CD4-positive, CD25-positive, alpha-beta regulatory T cell (primary cell): ENCODE results near the gene VWA1. TPM values are rescaled to one million over a fixed set of nuclear protein-coding genes. Genes with fewer than 3 reads are reported as not detected.
A peak's percentile ranks its signal among the peaks of the same experiment; 100 is the strongest.

Experiments
- ATAC-seq, 2 donors: fragments of 150-1000 bp; cut with Tn5 transposase; one replicate each; pipeline ENCODE4 v1.10.0; 2021; ENCODE audit warnings: low read depth in 2 of 2, moderate number of reproducible peaks in 2 of 2, moderate library complexity in 1 of 2
- DNase-seq, 3 donors: peaks; one replicate each; pipeline versions ENCODE4 v3.0.0 to v3.0.0-alpha.2; 2012 to 2022; ENCODE audit warnings: mixed read lengths in 1 of 3
- H3K27ac ChIP-seq: one replicate; pipeline ENCODE4 v1.7.0; 2013; ENCODE audit warnings: mild to moderate bottlenecking, low read length; ENCODE audit not compliant: insufficient read depth, poor library complexity, severe bottlenecking
- H3K27me3 ChIP-seq: one replicate; pipeline ENCODE4 v1.7.0; 2013; ENCODE audit warnings: low read length; ENCODE audit not compliant: control insufficient read depth, insufficient read depth
- H3K36me3 ChIP-seq: one replicate; pipeline ENCODE4 v1.7.0; 2013; ENCODE audit warnings: mild to moderate bottlenecking, low read length, moderate library complexity; ENCODE audit not compliant: control insufficient read depth, insufficient read depth
- H3K4me1 ChIP-seq: 2 replicates; pipeline ENCODE4 v1.7.0; 2013; ENCODE audit warnings: mild to moderate bottlenecking, low read length; ENCODE audit not compliant: insufficient read depth, control insufficient read depth, poor library complexity, severe bottlenecking
- H3K4me3 ChIP-seq: one replicate; pipeline ENCODE4 v1.7.0; 2013; ENCODE audit warnings: low read depth, mild to moderate bottlenecking, low read length, moderate library complexity
- H3K9me3 ChIP-seq, 2 experiments: 1 replicate in 1 of 2; 2 replicates in 1 of 2; pipeline ENCODE4 v1.7.0; 2013; ENCODE audit warnings: low read length in 2 of 2, mild to moderate bottlenecking in 1 of 2, moderate library complexity in 1 of 2; ENCODE audit not compliant: control insufficient read depth in 2 of 2
- H3K27ac Mint-ChIP-seq, 3 donors: one replicate each; pipeline ENCODE4 v1.8.0; 2020 to 2022; ENCODE audit warnings: mild to moderate bottlenecking in 3 of 3, mixed read lengths in 3 of 3, moderate library complexity in 2 of 3
- H3K27me3 Mint-ChIP-seq: one replicate; pipeline ENCODE4 v1.8.0; 2022; ENCODE audit warnings: mild to moderate bottlenecking, mixed read lengths
- H3K36me3 Mint-ChIP-seq: one replicate; pipeline ENCODE4 v1.8.0; 2020; ENCODE audit warnings: mixed read lengths
- H3K4me1 Mint-ChIP-seq, 4 donors: one replicate each; pipeline ENCODE4 v1.8.0; 2020 to 2022; ENCODE audit warnings: mixed read lengths in 4 of 4, mild to moderate bottlenecking in 1 of 4
- H3K4me3 Mint-ChIP-seq, 4 donors: one replicate each; pipeline ENCODE4 v1.8.0; 2020 to 2022; ENCODE audit warnings: mild to moderate bottlenecking in 4 of 4, mixed read lengths in 4 of 4, moderate library complexity in 3 of 4
- H3K9me3 Mint-ChIP-seq, 7 donors: one replicate each; pipeline ENCODE4 v1.8.0; 2020 to 2022; ENCODE audit warnings: mixed read lengths in 7 of 7, mild to moderate bottlenecking in 3 of 7, moderate library complexity in 2 of 7
- polyA plus RNA-seq, 4 donors: library from polyadenylated mRNA; unstranded; fragments of 300-500 nt; fragmentation: Illumina TruSeq; gene quantifications; one replicate each; pipeline ENCODE4 v1.2.3, GENCODE V29; 2021
- total RNA-seq: library from RNA; stranded (reverse); gene quantifications from one replicate; pipeline ENCODE4 v1.2.3, GENCODE V29; 2022

Gene VWA1
- total and polyA plus RNA-seq, 5 donors from 2014 or later, result not detected

DNA sequence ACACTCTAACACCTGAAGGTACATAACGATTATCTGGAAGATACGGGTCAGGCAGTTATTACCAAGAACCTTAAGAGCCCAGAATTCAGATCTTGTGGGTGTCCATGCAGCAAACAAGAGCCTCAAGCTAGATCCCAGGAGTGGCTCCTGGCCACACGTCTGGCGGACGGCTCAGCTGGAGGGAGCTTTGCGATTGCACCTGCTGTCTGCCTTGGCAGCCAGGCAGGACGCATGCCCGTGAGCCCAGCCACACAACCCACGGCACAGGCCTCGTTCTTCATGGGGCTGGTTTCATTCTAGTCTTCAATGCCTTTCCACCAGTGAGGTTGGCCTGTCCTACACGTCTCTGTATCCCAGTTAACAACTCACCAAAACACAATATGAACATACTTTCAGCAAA is 42.1 kb upstream of the VWA1 start:
- H3K36me3 Mint-ChIP-seq, result peaks cover 50% of the 10 kb centered on the region
- H3K27ac Mint-ChIP-seq, result peak overlapping the region in 1 of 3 donors; percentile 56
- DNase-seq (no peak), ATAC-seq (no peak)
- no peaks in the 10 kb centered on the region for H3K9me3 ChIP-seq
- H3K4me3 ChIP-seq, result no peak overlapping the region
- peaks cover 14% of the 10 kb centered on the region for H3K4me1 ChIP-seq
- no peaks in the 10 kb centered on the region for H3K27me3 ChIP-seq
- H3K27ac ChIP-seq, result no peak overlapping the region
- H3K9me3 Mint-ChIP-seq, result no peaks in the 10 kb centered on the region
- H3K4me3 Mint-ChIP-seq, result peak overlapping the region in 1 of 4 donors; percentile 58
- no peaks in the 10 kb centered on the region for H3K27me3 Mint-ChIP-seq
- H3K4me1 Mint-ChIP-seq, result peaks cover 0 to 45% (median 19%) of the 10 kb centered on the region in 4 donors
- peaks cover 82% of the 10 kb centered on the region for H3K36me3 ChIP-seq

DNA sequence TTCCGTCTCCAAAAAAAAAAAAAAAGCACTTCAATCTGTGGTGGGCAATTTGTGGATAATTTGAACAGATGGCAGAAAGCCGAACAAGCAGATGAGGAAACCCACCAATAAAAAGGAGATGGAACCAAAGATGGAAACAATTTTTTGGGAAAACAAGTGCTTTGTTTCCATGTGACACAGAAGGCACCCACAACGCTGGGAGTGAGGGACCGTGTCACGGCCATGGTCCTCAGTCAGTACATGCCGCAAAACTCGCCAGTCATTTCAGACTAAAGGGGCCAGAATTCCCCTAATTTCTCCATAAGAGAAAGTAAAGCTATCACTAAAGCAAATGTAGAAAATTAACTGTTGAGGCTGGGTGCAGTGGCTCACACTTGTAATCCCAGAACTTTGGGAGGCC is 41.4 kb upstream of the VWA1 start:
- no peaks in the 10 kb centered on the region for H3K27me3 Mint-ChIP-seq
- H3K36me3 Mint-ChIP-seq, result peaks cover 48% of the 10 kb centered on the region
- no peaks in the 10 kb centered on the region for H3K9me3 ChIP-seq
- H3K4me1 ChIP-seq, result peaks cover 17% of the 10 kb centered on the region
- DNase-seq (no peak), ATAC-seq (no peak)
- no peak overlapping the region for H3K4me3 ChIP-seq
- H3K27ac ChIP-seq, result no peak overlapping the region
- H3K4me3 Mint-ChIP-seq, result peak overlapping the region in 1 of 4 donors; percentile 58
- no peak overlapping the region for H3K27ac Mint-ChIP-seq
- H3K27me3 ChIP-seq, result no peaks in the 10 kb centered on the region
- peaks cover 0 to 45% (median 19%) of the 10 kb centered on the region in 4 donors for H3K4me1 Mint-ChIP-seq
- H3K9me3 Mint-ChIP-seq, result no peaks in the 10 kb centered on the region
- H3K36me3 ChIP-seq, result peaks cover 79% of the 10 kb centered on the region

DNA sequence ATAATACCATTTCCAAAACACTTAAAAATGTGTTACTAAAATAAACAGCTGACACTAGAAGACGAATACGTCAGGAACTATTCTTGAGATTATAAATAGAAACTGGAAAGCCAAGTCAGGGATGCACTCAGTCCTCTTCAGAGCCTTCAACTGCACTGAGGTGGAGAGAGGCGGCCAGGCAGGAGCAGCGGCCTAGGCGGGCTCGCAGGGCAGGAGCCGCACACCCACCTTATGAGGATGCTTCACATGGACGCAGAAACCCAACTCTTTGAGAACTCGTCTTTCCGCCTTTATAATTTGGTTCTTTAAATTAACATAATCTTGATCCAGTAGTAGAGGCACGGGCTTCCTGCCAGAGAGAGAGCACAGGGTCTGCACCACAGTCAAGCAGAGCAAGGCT is 40.3 kb upstream of the VWA1 start:
- Mint-ChIP-seq H3K27ac (peak overlapping the region in 1 of 3 donors; percentile 17), H3K4me1 (peaks cover 0 to 55% (median 22%) of the 10 kb centered on the region in 4 donors), H3K36me3 (peaks cover 43% of the 10 kb centered on the region), H3K4me3 (peak overlapping the region in 3 of 4 donors; percentile 77 to 82 (median 78)), H3K9me3 (no peaks in the 10 kb centered on the region), H3K27me3 (no peaks in the 10 kb centered on the region)
- H3K27me3 ChIP-seq, result no peaks in the 10 kb centered on the region
- no peak for DNase-seq
- H3K4me3 ChIP-seq, result no peak overlapping the region
- peaks cover 70% of the 10 kb centered on the region for H3K36me3 ChIP-seq
- H3K9me3 ChIP-seq, result no peaks in the 10 kb centered on the region
- H3K27ac ChIP-seq, result no peak overlapping the region
- no peak for ATAC-seq
- H3K4me1 ChIP-seq, result peaks cover 24% of the 10 kb centered on the region

DNA sequence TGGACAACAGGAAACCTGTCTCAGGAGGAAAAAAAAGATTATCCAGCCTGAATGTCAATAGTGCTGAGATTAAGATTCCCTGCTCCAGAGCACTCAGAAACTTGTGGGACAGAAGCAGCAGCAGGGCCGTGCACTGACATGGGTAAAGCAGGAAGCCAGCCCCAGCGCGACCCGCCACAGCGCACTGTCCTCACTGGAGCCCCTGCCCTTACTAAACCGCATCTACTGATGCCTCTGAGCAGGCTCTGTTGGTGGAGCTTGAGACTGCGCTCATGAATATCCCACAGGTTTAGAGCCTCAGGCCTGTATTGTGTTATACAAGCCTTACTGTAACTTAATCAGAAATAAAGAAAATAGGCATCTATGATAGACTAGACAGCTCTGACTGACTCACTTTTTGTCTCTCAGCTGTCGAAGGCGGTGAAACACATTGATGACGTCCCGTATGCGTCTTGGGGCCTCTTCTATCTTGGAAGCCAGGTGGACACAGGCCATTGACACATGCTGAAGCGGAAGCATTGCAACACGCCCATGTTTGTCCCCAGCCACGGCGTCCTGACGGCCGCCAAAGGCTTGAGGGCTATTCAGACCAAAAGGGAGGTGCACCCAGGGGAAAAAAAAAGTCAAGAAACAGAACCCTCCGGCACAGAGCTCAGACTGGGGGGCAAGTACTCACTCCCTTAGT is 37.5 kb upstream of the VWA1 start:
- peak overlapping the region; percentile 83 for H3K27ac ChIP-seq
- H3K27ac Mint-ChIP-seq, result peak overlapping the region; percentile 91 to 93 (median 93)
- H3K4me1 ChIP-seq, result peaks cover 30% of the 10 kb centered on the region
- peaks cover 30% of the 10 kb centered on the region for H3K36me3 Mint-ChIP-seq
- no peaks in the 10 kb centered on the region for H3K9me3 ChIP-seq
- peak overlapping the region; percentile 88 for H3K4me3 ChIP-seq
- H3K27me3 ChIP-seq, result no peaks in the 10 kb centered on the region
- no peaks in the 10 kb centered on the region for H3K9me3 Mint-ChIP-seq
- ATAC-seq (no peak), DNase-seq (no peak)
- peak overlapping the region; percentile 89 to 100 (median 94) for H3K4me3 Mint-ChIP-seq
- peaks cover 0 to 66% (median 25%) of the 10 kb centered on the region in 4 donors for H3K4me1 Mint-ChIP-seq
- H3K27me3 Mint-ChIP-seq, result no peaks in the 10 kb centered on the region
- peaks cover 58% of the 10 kb centered on the region for H3K36me3 ChIP-seq

DNA sequence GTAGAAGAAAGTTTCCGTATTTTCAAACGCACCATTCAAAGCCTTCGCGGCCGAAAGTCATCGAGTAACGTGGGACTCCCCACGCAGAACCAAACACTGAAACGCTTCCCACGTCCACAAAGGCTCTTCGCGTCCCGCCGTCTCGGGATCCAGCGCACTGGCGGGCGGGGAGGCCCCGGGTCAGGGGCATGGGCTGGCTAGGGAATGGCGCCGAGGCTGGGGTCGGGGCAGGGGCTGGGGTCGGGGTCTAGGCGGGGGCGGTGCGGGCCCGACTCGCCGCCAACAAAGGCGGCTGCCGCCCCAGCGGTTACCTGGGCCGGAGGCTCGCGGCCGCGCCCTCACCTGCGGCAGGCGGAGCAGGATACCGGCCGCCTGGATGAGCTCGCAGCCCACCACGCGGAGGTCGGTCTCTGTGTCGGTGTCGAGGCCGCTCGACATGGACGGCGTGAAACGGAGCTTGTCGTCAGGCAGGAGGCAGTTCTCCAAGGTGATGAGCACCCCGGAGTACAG is 36.8 kb upstream of the VWA1 start:
- Mint-ChIP-seq H3K27ac (peak overlapping the region; percentile 91 to 93 (median 93)), H3K27me3 (no peaks in the 10 kb centered on the region), H3K4me1 (peaks cover 0 to 69% (median 28%) of the 10 kb centered on the region in 4 donors), H3K9me3 (no peaks in the 10 kb centered on the region), H3K4me3 (peak overlapping the region; percentile 92 to 100 (median 94)), H3K36me3 (peaks cover 30% of the 10 kb centered on the region)
- H3K4me1 ChIP-seq, result peaks cover 30% of the 10 kb centered on the region
- H3K36me3 ChIP-seq, result peaks cover 55% of the 10 kb centered on the region
- peak overlapping the region; percentile 83 for H3K27ac ChIP-seq
- DNase-seq (no peak), ATAC-seq (no peak)
- H3K27me3 ChIP-seq, result no peaks in the 10 kb centered on the region
- no peaks in the 10 kb centered on the region for H3K9me3 ChIP-seq
- peak overlapping the region; percentile 88 for H3K4me3 ChIP-seq

DNA sequence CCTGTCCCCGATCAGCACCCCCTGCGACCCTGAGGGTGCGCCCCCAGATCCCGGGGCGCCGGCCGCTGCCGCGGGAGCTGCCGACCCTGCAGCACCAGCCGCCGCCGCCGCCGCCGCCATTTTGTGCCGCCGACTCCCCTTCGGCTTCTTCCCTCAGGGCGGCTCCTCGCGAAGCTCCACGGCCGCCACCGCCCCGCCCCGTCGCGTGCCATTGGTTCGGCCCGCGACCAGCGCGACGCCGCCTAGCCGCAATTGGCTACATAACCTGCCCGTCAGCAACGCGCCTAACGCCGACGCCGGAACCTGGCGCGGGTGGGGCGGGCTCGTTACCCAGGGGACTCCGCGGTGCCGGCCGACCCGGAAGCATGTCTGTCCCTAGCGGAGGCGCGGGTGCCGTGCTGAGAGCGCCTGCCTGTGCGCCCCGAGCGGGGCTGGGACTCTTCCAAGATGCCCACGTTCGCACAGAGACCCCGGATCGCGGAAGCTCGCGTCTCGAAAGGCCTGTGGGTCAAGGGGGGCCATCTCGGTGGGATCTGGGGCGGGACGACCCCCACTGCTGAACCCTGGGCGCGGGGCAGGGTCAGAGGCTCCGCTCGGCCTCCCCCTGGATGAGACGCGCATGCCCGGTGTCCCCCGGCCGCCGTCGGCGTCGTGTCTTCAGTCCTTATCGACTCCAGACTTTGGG is 36.2 kb upstream of the VWA1 start, which contains the start of gene CCNL2:
CCNL2 (minus strand) TSS at position 149 of the 685 bp plus-strand sequence; CDS start at position 120, 29 bp downstream.
- ATAC-seq, result peak; percentile 97
- H3K27me3 ChIP-seq, result no peaks in the 10 kb centered on the region
- H3K9me3 ChIP-seq, result no peaks in the 10 kb centered on the region
- Mint-ChIP-seq H3K4me3 (peak within 1 kb of the TSS; percentile 92 to 100 (median 94)), H3K4me1 (peaks cover 0 to 68% (median 30%) of the 10 kb centered on the region in 4 donors), H3K27me3 (no peaks in the 10 kb centered on the region), H3K9me3 (no peaks in the 10 kb centered on the region), H3K36me3 (peaks cover 27% of the 10 kb centered on the region), H3K27ac (peak within 1 kb of the TSS; percentile 93 to 95 (median 93))
- H3K4me3 ChIP-seq, result peak within 1 kb of the TSS; percentile 88
- peaks cover 30% of the 10 kb centered on the region for H3K4me1 ChIP-seq
- H3K27ac ChIP-seq, result peak within 1 kb of the TSS; percentile 83
- peaks cover 52% of the 10 kb centered on the region for H3K36me3 ChIP-seq
- peak; percentile 99 to 100 (median 99) for DNase-seq

DNA sequence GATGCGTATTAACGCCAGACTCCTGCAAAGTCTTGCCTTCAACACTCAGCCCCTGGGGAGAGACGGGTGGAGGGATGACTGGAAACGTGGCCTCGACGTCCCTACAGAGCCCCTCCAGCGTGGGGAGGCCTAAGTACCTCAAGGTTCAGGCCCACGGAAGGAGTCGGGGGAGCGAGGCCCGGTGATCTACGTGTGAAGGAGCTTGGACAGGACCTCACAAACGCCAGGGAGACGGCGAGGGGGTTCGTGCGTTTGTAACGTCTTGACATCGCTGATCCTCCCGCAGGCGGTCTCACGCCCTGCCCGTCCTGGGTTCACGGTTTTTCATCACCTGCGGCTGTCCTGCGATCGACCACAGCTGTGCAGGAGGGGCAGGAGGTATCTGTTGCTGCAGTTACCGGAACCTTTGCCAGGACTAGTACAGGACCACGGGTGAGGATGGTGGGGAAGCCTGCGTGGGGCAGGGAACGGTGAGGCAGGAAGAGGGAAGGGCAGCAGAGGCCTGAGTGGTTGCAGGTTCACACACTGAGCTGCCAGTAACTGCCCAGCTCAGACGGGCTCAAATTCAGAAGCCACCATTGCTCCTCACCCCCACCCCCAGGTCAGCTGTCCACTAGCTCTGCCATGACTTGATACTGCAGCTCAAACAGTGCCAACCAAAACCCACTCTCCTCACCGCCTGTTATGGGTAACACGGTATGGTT is 35.5 kb upstream of the VWA1 start:
- peak overlapping the region; percentile 81 for H3K4me3 ChIP-seq
- peak overlapping the region; percentile 83 for H3K27ac ChIP-seq
- H3K4me1 ChIP-seq, result peaks cover 30% of the 10 kb centered on the region
- ATAC-seq (no peak), DNase-seq (peak in 1 of 3 donors; percentile 37)
- H3K4me1 Mint-ChIP-seq, result peaks cover 0 to 64% (median 28%) of the 10 kb centered on the region in 4 donors
- no peaks in the 10 kb centered on the region for H3K9me3 Mint-ChIP-seq
- H3K36me3 ChIP-seq, result peaks cover 51% of the 10 kb centered on the region
- H3K27me3 ChIP-seq, result no peaks in the 10 kb centered on the region
- no peaks in the 10 kb centered on the region for H3K27me3 Mint-ChIP-seq
- peak overlapping the region; percentile 92 to 100 (median 93) for H3K4me3 Mint-ChIP-seq
- H3K36me3 Mint-ChIP-seq, result peaks cover 23% of the 10 kb centered on the region
- peak overlapping the region; percentile 69 to 95 (median 81) for H3K27ac Mint-ChIP-seq
- no peaks in the 10 kb centered on the region for H3K9me3 ChIP-seq
